Activated T-helper 1 cell treated with anti-CD3 and anti-CD28 coated beads, Interleukin-12 subunit alpha, Interleukin-12 subunit beta, Interleukin-2, Interleukin-4 antibody, amounts not matched to agents 30 ng/mL and 10 ng/mL and 1 ng/mL, durations not matched to agents 14 hours and 24 hours and 36 hours (primary cell): ENCODE measurements around the gene GUCY2D. TPM values are rescaled to one million over a fixed set of nuclear protein-coding genes. Genes with fewer than 3 reads are reported as not detected.
"Not testable (repeated sequence)": the region's sequence is repeated elsewhere in the genome, so short reads cannot be mapped to it uniquely, and the experiment has no call there.

Experiments used
- DNase-seq: peaks from one replicate; pipeline ENCODE4 v3.0.0; 2021; ENCODE audit warnings: low spot score
- H3K27ac Mint-ChIP-seq: one replicate; pipeline ENCODE4 v1.8.0; 2021; ENCODE audit warnings: mild to moderate bottlenecking, mixed read lengths
- H3K27me3 Mint-ChIP-seq: one replicate; pipeline ENCODE4 v1.8.0; 2022; ENCODE audit warnings: mild to moderate bottlenecking, moderate library complexity, mixed read lengths; ENCODE audit not compliant: insufficient read depth
- H3K36me3 Mint-ChIP-seq: one replicate; pipeline ENCODE4 v1.8.0; 2021; ENCODE audit warnings: low read depth, mixed read lengths
- H3K4me1 Mint-ChIP-seq: one replicate; pipeline ENCODE4 v1.8.0; 2021; ENCODE audit warnings: low read depth, mixed read lengths
- H3K4me3 Mint-ChIP-seq: one replicate; pipeline ENCODE4 v1.8.0; 2021; ENCODE audit warnings: mild to moderate bottlenecking, moderate library complexity, mixed read lengths
- H3K9me3 Mint-ChIP-seq: one replicate; pipeline ENCODE4 v1.8.0; 2021; ENCODE audit warnings: mixed read lengths
- intact Hi-C: fragments of 100-400 bp; cut with micrococcal nuclease; formaldehyde crosslinking; loops from one replicate; pipeline ENCODE4 v1.15.1; 2024
- total RNA-seq: library from RNA; stranded (reverse); gene quantifications from 2 replicates; pipeline ENCODE4 v1.2.3, GENCODE V29; 2022

Gene GUCY2D
- not detected in 2 replicates for total RNA-seq

DNA sequence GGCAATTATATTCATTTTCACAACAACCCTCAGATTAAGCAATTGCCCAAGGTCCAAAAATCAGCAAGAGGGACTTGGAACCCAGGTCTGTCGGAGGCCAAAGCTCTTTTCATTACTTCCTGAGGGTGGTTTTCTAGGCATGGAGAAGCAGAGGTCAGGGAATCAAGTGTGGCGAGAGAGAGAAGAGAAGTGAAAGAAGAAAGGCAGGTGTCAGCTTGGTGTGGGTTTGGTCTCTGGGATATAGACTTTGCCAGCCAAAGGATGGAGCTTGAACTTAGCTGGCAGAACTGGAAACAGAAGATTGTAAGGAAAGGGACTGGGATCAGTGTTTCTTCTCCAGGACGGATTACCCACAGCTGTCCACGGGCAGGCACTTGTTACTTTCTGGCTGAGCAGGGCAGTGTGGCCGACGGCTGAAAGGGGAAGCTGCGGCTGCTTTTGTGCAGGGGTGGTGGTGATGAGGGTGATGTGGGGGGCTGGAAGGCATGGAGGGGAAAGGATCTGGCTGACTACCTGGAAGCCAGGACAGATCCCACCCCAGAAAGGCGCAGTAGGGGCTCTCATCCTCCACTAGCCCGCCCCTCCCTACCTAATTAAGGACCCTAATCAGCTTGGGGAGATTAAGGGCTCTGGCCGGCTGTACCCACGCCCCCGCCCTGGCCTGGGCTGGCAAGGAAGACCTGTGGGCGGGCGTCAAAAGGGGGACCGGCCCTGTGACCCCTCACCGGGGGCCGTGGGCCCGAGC, at the start of gene GUCY2D:
Gene GUCY2D, plus strand, starts transcription at position 640 of the 745 bp plus-strand sequence. CDS start 433 bp downstream, outside the sequence.
- H3K4me3 Mint-ChIP-seq = peak within 1 kb of the TSS; percentile 11

DNA sequence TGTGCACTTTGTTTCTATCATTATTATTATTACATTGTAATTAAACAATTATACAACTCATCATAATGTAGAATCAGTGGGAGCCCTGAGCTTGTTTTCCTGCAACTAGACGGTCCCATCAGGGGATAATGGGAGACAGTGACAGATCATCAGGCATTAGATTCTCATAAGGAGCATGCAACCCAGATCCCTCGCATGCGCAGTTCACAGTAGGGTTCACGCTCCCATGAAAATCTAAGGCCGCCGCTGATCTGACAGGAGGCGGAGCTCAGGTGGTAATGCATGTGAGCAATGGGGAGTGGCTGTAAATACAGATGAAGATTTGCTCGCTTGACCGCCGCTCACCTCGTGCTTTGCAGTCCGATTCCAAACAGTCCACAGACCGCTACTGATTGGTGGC, 49.1 kb upstream of the GUCY2D start:
- H3K27me3 Mint-ChIP-seq, H3K27ac Mint-ChIP-seq, H3K9me3 Mint-ChIP-seq, H3K4me3 Mint-ChIP-seq, DNase-seq, intact Hi-C loops: not testable (repeated sequence)
- H3K36me3 Mint-ChIP-seq = peaks cover 19% of the 10 kb centered on the region
- peaks cover 15% of the 10 kb centered on the region for H3K4me1 Mint-ChIP-seq

More for the DNA sequence above, at the start of gene GUCY2D:
- no peaks in the 10 kb centered on the region for H3K36me3 Mint-ChIP-seq
- peaks cover 7% of the 10 kb centered on the region for H3K4me1 Mint-ChIP-seq
- H3K27ac Mint-ChIP-seq = no peak within 1 kb of the TSS
- H3K9me3 Mint-ChIP-seq = no peaks in the 10 kb centered on the region
- no peak for DNase-seq
- intact Hi-C loops = no loop called here
- H3K27me3 Mint-ChIP-seq = peaks cover 51% of the 10 kb centered on the region

DNA sequence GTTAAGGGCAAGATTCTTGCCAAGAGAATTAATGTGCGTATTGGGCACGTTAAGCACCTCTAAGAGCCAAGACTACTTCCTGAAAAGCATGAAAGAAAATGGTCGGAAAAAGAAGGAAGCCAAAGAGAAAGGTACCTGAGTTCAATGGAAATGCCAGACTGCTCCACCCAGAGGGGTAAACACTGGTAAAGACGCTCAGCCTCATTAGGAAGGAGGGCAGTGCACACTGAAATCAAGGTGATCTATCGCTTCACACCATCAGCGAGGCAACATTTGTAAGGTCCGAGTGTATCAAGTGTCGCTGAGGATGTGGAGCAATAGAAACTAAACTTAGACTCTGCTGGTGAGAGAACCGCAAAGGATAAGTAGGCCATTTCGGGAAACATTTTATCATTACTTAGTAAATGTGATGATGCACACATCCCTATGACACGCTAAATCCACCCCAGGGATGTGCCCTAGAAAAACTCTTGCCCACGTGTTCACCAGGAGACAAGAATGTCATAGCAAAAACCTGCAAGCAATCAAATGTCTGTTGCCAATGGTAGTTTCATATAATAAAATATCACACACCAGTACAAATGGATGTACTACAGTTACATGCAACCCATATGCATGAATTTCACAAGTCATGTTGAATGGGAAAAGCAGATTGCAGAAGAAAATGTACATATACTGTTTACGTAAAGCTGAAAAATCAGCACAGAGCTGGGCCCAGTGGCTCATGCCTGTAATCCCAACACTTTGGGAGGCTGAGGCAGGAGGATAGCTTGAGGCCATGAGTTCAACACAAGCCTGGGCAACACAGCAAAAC, 46.8 kb upstream of the GUCY2D start:
- intact Hi-C loops = no loop called here
- no peak for DNase-seq
- H3K36me3 Mint-ChIP-seq = no peaks in the 10 kb centered on the region
- no peak overlapping the region for H3K4me3 Mint-ChIP-seq
- H3K4me1 Mint-ChIP-seq = peaks cover 9% of the 10 kb centered on the region
- no peak overlapping the region for H3K27ac Mint-ChIP-seq
- no peaks in the 10 kb centered on the region for H3K9me3 Mint-ChIP-seq
- no peaks in the 10 kb centered on the region for H3K27me3 Mint-ChIP-seq

DNA sequence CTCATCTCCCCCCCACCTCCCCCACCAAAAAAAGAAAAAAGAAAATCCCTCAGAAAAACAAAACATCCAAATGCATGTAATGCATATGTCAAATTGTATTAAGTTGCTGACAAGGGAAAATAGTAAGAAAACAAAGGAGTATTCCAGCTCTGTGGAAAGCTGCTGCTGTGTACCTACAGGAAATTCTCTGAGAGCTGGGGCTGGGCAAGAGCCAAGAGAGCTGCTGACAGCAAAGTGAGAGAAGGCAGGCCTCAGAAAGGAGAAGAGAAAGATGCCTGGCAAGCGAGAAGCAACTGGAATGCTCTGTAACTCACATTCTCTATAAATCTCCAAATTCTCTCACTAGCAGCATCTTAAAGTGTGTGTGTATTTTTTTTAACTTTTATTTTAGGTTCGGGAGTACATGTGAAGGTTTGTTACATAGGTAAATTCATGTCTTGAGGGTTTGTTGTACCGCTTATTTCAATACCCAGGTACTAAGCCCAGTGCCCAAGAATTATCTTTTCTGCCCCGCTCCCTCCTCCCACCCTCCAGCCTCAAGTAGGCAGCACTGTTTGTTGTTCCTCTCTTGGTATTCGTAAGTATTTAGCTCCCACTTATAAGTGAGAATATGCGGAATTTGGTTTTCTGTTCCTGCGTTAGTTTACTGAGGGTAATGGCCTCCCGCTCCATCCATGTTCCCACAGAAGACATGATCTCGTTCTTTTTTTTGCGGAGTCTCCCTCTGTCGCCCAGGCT, 46.0 kb upstream of the GUCY2D start:
- H3K9me3 Mint-ChIP-seq = no peaks in the 10 kb centered on the region
- H3K4me1 Mint-ChIP-seq = peaks cover 4% of the 10 kb centered on the region
- no peak for DNase-seq
- no peaks in the 10 kb centered on the region for H3K36me3 Mint-ChIP-seq
- no peak overlapping the region for H3K27ac Mint-ChIP-seq
- no peak overlapping the region for H3K4me3 Mint-ChIP-seq
- intact Hi-C loops = no loop called here
- no peaks in the 10 kb centered on the region for H3K27me3 Mint-ChIP-seq

DNA sequence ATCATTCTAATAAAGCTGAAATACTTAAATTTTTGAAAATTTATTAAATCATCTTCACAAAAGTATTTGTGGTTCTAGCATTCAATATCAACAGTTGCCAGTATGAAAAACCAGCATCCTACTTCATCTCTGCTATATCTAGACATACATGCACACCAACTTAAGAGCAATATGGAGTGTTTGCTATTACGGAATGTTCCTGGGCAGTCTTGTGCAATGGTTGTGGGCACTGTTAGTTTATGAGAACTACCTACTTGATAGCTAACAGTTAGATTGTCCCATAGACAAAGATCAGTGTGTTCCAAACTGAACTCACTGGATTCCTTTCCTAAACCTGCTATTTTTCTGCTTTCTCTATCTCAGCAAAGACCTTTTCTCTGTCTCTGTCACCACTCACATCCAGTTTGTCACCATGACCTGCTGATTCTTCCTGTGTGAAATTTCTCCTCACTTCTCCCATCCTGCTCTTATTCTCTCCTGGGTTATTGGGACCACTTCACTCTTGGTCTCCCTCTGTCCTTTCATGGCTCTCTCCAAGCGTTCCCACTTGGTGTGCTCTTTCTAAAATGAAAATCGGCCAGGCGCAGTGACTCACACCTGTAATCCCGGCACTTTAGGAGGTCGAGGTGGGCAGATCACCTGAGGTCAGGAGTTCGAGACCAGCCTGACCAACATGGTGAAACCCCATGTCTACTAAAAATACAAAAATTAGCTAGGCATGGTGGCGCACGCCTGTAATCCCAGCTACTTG, 42.7 kb upstream of the GUCY2D start:
- intact Hi-C loops = no loop called here

DNA sequence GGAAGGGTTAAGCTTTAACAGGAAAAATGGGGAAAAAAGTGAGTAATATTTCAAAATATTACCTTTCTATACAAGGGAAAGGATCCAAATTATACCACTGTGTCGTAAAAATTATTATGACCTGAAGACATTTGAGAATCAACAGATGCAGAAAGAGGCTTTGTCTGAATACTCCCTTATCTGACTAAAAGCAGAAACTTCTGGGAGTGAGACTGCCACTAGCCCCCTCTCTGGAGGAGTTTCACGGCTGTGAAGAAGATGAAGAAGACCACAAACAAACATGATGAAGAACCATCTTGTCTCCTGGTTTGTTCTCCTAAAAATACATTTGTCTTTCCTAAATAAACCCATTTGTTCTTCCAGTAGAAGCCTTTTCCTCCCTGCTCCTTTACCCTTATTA, 41.0 kb upstream of the GUCY2D start:
- no peaks in the 10 kb centered on the region for H3K4me1 Mint-ChIP-seq
- H3K9me3 Mint-ChIP-seq = no peaks in the 10 kb centered on the region
- intact Hi-C loops = no loop called here
- DNase-seq = no peak
- H3K27ac Mint-ChIP-seq = no peak overlapping the region
- no peaks in the 10 kb centered on the region for H3K36me3 Mint-ChIP-seq
- H3K27me3 Mint-ChIP-seq = peaks cover 10% of the 10 kb centered on the region
- no peak overlapping the region for H3K4me3 Mint-ChIP-seq

More for the DNA sequence above, 42.7 kb upstream of the GUCY2D start:
- Mint-ChIP-seq H3K27me3 (peaks cover 10% of the 10 kb centered on the region), H3K4me1 (no peaks in the 10 kb centered on the region), H3K27ac (no peak overlapping the region), H3K9me3 (no peaks in the 10 kb centered on the region), H3K4me3 (no peak overlapping the region), H3K36me3 (no peaks in the 10 kb centered on the region)
- no peak for DNase-seq

DNA sequence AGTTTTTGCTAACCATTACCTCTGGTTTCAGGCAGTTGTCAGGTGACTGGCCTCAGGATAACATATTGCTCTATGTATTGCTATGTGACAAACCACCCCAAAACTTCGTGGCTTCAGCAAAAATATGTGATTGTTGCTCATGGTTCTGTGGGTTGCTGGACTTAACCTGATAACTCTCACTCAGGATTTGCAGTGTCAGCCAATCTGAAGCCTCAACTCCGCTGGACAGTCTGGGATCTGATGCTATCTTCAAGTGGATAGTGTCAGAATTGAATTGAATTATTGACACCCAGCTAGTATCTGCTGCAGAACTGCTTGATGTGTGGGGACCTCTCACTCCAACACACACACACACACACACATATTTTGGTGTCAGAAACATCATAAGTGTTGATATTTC, 34.7 kb upstream of the GUCY2D start:
- H3K9me3 Mint-ChIP-seq = no peaks in the 10 kb centered on the region
- no peaks in the 10 kb centered on the region for H3K4me1 Mint-ChIP-seq
- intact Hi-C loops = no loop called here
- DNase-seq = no peak
- H3K36me3 Mint-ChIP-seq = no peaks in the 10 kb centered on the region
- H3K27ac Mint-ChIP-seq = no peak overlapping the region
- peaks cover 9% of the 10 kb centered on the region for H3K27me3 Mint-ChIP-seq
- H3K4me3 Mint-ChIP-seq = no peak overlapping the region

DNA sequence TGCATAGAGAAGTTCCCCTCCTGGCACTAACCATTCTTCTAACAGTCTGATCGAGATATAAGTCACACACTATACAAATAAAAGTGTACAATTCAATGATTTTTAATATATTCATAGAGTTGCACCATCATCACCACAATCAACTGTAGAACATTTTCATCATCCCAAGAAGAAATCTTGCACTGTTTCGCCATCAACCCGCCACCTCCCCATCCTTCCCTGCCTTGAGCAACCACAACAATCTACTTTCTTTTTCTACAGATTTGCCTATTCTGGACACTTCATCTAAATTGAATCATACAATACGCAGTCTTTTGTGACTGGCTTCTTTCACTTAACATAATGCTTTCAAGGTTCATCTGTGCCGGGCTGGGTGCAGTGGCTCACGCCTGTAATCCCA, 33.0 kb upstream of the GUCY2D start:
- DNase-seq = no peak
- H3K4me1 Mint-ChIP-seq = no peaks in the 10 kb centered on the region
- H3K4me3 Mint-ChIP-seq = no peak overlapping the region
- peaks cover 3% of the 10 kb centered on the region for H3K9me3 Mint-ChIP-seq
- intact Hi-C loops = no loop called here
- H3K27ac Mint-ChIP-seq = no peak overlapping the region
- H3K27me3 Mint-ChIP-seq = peaks cover 7% of the 10 kb centered on the region
- peaks cover under 1% of the 10 kb centered on the region for H3K36me3 Mint-ChIP-seq

DNA sequence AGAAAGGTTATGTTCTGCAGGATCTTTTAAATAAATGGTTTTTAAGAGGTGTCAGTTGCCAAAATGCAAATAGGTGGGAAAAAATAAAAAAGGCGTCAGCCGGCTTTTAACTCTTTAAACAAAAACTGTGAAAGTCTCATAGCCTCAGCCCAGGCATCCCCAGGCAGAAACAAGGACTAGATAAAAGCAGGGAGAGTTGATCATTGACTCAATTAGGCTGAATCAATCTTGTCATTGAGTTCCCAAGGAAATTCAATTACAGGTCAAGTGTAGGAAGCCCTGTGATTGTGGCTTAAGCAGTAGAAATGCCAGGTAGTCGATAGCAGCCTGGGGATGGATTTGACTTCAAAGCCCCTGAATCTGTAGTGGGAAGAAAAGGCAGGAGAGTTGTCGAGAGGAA, 30.8 kb upstream of the GUCY2D start:
- Mint-ChIP-seq H3K36me3 (peaks cover 3% of the 10 kb centered on the region), H3K9me3 (peaks cover 19% of the 10 kb centered on the region), H3K4me1 (no peaks in the 10 kb centered on the region), H3K4me3 (no peak overlapping the region), H3K27ac (no peak overlapping the region), H3K27me3 (peaks cover 7% of the 10 kb centered on the region)
- DNase-seq = no peak
- intact Hi-C loops = no loop called here

DNA sequence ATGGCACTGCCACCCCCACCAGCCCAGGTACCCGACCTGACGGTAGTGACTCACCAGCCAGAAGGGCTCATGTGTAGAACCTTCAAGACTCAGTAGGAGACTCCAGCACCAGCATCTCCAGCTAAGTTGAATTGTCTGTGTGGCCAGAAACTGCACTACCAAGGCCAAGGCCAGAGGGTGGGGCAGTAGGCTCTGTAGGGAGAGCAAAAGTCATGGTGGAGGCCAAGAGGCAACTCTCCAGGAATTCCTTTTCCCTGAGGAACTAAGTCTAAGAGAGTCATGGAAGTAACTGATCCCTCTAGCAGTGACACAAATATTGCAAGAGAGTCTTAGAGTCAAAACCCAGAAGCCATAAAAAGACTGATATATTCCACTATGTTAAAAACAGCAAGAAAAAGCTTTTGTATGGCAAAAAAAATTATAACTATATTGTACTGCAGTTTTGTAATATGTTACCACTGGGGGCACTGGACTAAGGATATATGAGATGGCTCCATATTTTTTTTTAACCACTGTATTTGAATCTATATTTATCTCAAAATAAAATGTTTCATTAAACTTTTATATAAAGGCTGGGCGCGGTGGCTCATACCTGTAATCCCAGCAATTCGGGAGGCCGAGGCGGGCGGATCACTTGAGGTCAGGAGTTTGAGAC, 30.2 kb upstream of the GUCY2D start:
- H3K36me3 Mint-ChIP-seq = peaks cover 3% of the 10 kb centered on the region
- peaks cover 5% of the 10 kb centered on the region for H3K27me3 Mint-ChIP-seq
- H3K4me1 Mint-ChIP-seq = no peaks in the 10 kb centered on the region
- H3K4me3 Mint-ChIP-seq = no peak overlapping the region
- no peak for DNase-seq
- H3K27ac Mint-ChIP-seq = no peak overlapping the region
- peaks cover 22% of the 10 kb centered on the region for H3K9me3 Mint-ChIP-seq
- intact Hi-C loops = no loop called here

DNA sequence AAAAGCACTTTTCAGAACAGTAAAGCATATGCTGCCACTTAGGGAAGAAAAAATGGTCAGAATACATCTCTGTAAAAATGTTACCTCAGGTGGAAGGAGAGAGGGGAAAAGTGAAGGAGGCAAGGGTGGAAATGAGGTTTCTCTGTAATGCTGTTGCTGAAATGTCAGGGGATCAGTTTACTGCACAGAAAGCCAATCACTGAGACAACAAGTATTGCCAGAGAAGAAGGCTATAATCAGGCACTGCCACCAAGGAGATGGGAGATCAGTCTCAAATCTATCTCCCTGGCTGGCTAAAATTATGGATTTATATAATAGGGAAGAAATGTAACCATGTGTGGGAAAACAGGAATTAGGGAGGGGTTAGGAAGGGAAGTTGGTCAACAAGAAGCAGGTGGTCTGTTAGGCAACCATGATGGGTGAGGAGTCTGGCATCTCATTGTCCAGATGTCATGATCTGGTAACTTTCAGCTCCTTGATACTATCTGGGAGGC, 27.7 kb upstream of the GUCY2D start:
- peaks cover 3% of the 10 kb centered on the region for H3K36me3 Mint-ChIP-seq
- no peak for DNase-seq
- H3K27ac Mint-ChIP-seq = no peak overlapping the region
- H3K4me3 Mint-ChIP-seq = no peak overlapping the region
- H3K9me3 Mint-ChIP-seq = peaks cover 22% of the 10 kb centered on the region
- H3K27me3 Mint-ChIP-seq = peaks cover 5% of the 10 kb centered on the region
- intact Hi-C loops = no loop called here
- H3K4me1 Mint-ChIP-seq = no peaks in the 10 kb centered on the region

DNA sequence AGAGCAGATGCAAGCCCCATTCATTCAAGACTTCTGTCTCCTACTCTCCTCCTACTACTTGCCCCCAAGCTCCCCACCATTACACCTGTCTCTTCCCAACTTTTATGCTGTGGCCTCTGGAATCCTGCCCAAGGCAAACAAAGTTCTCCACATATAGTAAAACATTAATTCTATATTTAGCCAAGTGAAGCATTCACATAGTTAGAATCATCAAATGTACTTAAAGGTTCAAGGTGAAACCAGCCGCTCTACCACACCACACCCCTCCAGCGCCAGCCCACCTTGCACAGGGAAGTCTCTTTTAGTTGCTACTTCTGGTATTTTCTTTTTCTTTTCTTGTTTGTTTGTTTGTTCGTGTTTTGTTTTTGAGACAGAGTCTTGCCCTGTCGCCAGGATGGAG, 25.4 kb upstream of the GUCY2D start:
- Mint-ChIP-seq H3K4me1 (no peaks in the 10 kb centered on the region), H3K27me3 (peaks cover 10% of the 10 kb centered on the region), H3K36me3 (peaks cover 3% of the 10 kb centered on the region), H3K4me3 (no peak overlapping the region), H3K9me3 (peaks cover 22% of the 10 kb centered on the region), H3K27ac (no peak overlapping the region)
- intact Hi-C loops = no loop called here
- no peak for DNase-seq
